Activated T-helper 17 cell treated with anti-CD3 and anti-CD28 coated beads, Interleukin-2, amount 50 U/mL, for 72 hours (primary cell): ENCODE results near the gene ITPR2. TPM values are rescaled to one million over a fixed set of nuclear protein-coding genes. Genes with fewer than 3 reads are reported as not detected.

Experiments used
- ATAC-seq: fragments of 150-1000 bp; cut with Tn5 transposase; replicated peaks from 2 replicates; pipeline ENCODE4 v1.10.0; 2021; ENCODE audit warnings: mild to moderate bottlenecking, moderate library complexity
- H3K27ac Mint-ChIP-seq: one replicate; pipeline ENCODE4 v1.8.0; 2022; ENCODE audit warnings: mixed read lengths
- H3K27me3 Mint-ChIP-seq: one replicate; pipeline ENCODE4 v1.8.0; 2022; ENCODE audit warnings: mixed read lengths
- H3K36me3 Mint-ChIP-seq: one replicate; pipeline ENCODE4 v1.8.0; 2022; ENCODE audit warnings: low read depth, mild to moderate bottlenecking, mixed read lengths
- H3K4me1 Mint-ChIP-seq: one replicate; pipeline ENCODE4 v1.8.0; 2022; ENCODE audit warnings: mixed read lengths
- H3K4me3 Mint-ChIP-seq: one replicate; pipeline ENCODE4 v1.8.0; 2022; ENCODE audit warnings: mild to moderate bottlenecking, mixed read lengths
- H3K9me3 Mint-ChIP-seq: one replicate; pipeline ENCODE4 v1.8.0; 2022; ENCODE audit warnings: mixed read lengths
- total RNA-seq, 2 donors: library from RNA; stranded (reverse); gene quantifications; one replicate each; pipeline ENCODE4 v1.2.3, GENCODE V29; 2022

Gene ITPR2
- total RNA-seq, 2 donors from 2014 or later, result 37.1 to 48.2 TPM

GRCh38 chr12:26571560-26571959 lies 261.4 kb downstream of the ITPR2 start:
- no peaks in the 10 kb centered on the region for H3K27me3 Mint-ChIP-seq
- H3K4me1 Mint-ChIP-seq, result peaks cover 4% of the 10 kb centered on the region
- no peak overlapping the region for H3K27ac Mint-ChIP-seq
- ATAC-seq, result no peak
- peaks cover 55% of the 10 kb centered on the region for H3K36me3 Mint-ChIP-seq
- H3K9me3 Mint-ChIP-seq, result no peaks in the 10 kb centered on the region
- H3K4me3 Mint-ChIP-seq, result no peak overlapping the region

- no peaks in the 10 kb centered on the region for H3K27me3 Mint-ChIP-seq
- H3K27ac Mint-ChIP-seq, result no peak overlapping the region
- no peaks in the 10 kb centered on the region for H3K4me1 Mint-ChIP-seq
- no peak overlapping the region for H3K4me3 Mint-ChIP-seq
- H3K36me3 Mint-ChIP-seq, result peaks cover 27% of the 10 kb centered on the region
- ATAC-seq, result no peak
- H3K9me3 Mint-ChIP-seq, result no peaks in the 10 kb centered on the region
These were observed 265.9 kb downstream of the ITPR2 start for GRCh38 chr12:26567126-26567525.

- no peaks in the 10 kb centered on the region for H3K9me3 Mint-ChIP-seq
- no peaks in the 10 kb centered on the region for H3K4me1 Mint-ChIP-seq
- ATAC-seq, result no peak
- H3K27ac Mint-ChIP-seq, result no peak overlapping the region
- no peaks in the 10 kb centered on the region for H3K27me3 Mint-ChIP-seq
- H3K4me3 Mint-ChIP-seq, result no peak overlapping the region
- peaks cover 28% of the 10 kb centered on the region for H3K36me3 Mint-ChIP-seq
These were observed 266.3 kb downstream of the ITPR2 start for GRCh38 chr12:26566675-26567074.

GRCh38 chr12:26566186-26566585 lies 266.8 kb downstream of the ITPR2 start:
- Mint-ChIP-seq H3K4me3 (no peak overlapping the region), H3K36me3 (peaks cover 28% of the 10 kb centered on the region), H3K27ac (no peak overlapping the region), H3K4me1 (no peaks in the 10 kb centered on the region), H3K9me3 (no peaks in the 10 kb centered on the region), H3K27me3 (no peaks in the 10 kb centered on the region)
- ATAC-seq, result no peak

- Mint-ChIP-seq H3K9me3 (no peaks in the 10 kb centered on the region), H3K27me3 (no peaks in the 10 kb centered on the region), H3K4me1 (no peaks in the 10 kb centered on the region), H3K4me3 (no peak overlapping the region), H3K36me3 (peaks cover 24% of the 10 kb centered on the region), H3K27ac (no peak overlapping the region)
- no peak for ATAC-seq
These were observed 268.6 kb downstream of the ITPR2 start for GRCh38 chr12:26564391-26564790.

GRCh38 chr12:26563552-26563951 lies 269.4 kb downstream of the ITPR2 start:
- no peaks in the 10 kb centered on the region for H3K27me3 Mint-ChIP-seq
- no peak overlapping the region for H3K4me3 Mint-ChIP-seq
- no peak overlapping the region for H3K27ac Mint-ChIP-seq
- H3K9me3 Mint-ChIP-seq, result no peaks in the 10 kb centered on the region
- peaks cover 16% of the 10 kb centered on the region for H3K36me3 Mint-ChIP-seq
- no peaks in the 10 kb centered on the region for H3K4me1 Mint-ChIP-seq
- ATAC-seq, result no peak

GRCh38 chr12:26557326-26557725 lies 275.7 kb downstream of the ITPR2 start:
- H3K9me3 Mint-ChIP-seq, result no peaks in the 10 kb centered on the region
- H3K4me3 Mint-ChIP-seq, result no peak overlapping the region
- H3K27ac Mint-ChIP-seq, result no peak overlapping the region
- no peaks in the 10 kb centered on the region for H3K4me1 Mint-ChIP-seq
- no peak for ATAC-seq
- no peaks in the 10 kb centered on the region for H3K27me3 Mint-ChIP-seq
- peaks cover 33% of the 10 kb centered on the region for H3K36me3 Mint-ChIP-seq

GRCh38 chr12:26556916-26557315 lies 276.1 kb downstream of the ITPR2 start:
- H3K4me3 Mint-ChIP-seq, result no peak overlapping the region
- H3K27ac Mint-ChIP-seq, result no peak overlapping the region
- peaks cover 33% of the 10 kb centered on the region for H3K36me3 Mint-ChIP-seq
- ATAC-seq, result no peak
- H3K27me3 Mint-ChIP-seq, result no peaks in the 10 kb centered on the region
- H3K4me1 Mint-ChIP-seq, result no peaks in the 10 kb centered on the region
- H3K9me3 Mint-ChIP-seq, result no peaks in the 10 kb centered on the region

GRCh38 chr12:26555139-26555538 lies 277.9 kb downstream of the ITPR2 start:
- H3K9me3 Mint-ChIP-seq, result no peaks in the 10 kb centered on the region
- no peak for ATAC-seq
- no peak overlapping the region for H3K27ac Mint-ChIP-seq
- no peaks in the 10 kb centered on the region for H3K27me3 Mint-ChIP-seq
- no peak overlapping the region for H3K4me3 Mint-ChIP-seq
- H3K4me1 Mint-ChIP-seq, result no peaks in the 10 kb centered on the region
- H3K36me3 Mint-ChIP-seq, result peaks cover 41% of the 10 kb centered on the region

GRCh38 chr12:26554332-26554731 lies 278.7 kb downstream of the ITPR2 start:
- Mint-ChIP-seq H3K27me3 (no peaks in the 10 kb centered on the region), H3K4me1 (no peaks in the 10 kb centered on the region), H3K9me3 (no peaks in the 10 kb centered on the region), H3K4me3 (no peak overlapping the region), H3K27ac (no peak overlapping the region), H3K36me3 (peaks cover 42% of the 10 kb centered on the region)
- peak; percentile 79 for ATAC-seq

- H3K27ac Mint-ChIP-seq, result no peak overlapping the region
- no peak for ATAC-seq
- H3K27me3 Mint-ChIP-seq, result no peaks in the 10 kb centered on the region
- no peak overlapping the region for H3K4me3 Mint-ChIP-seq
- H3K36me3 Mint-ChIP-seq, result peaks cover 62% of the 10 kb centered on the region
- no peaks in the 10 kb centered on the region for H3K4me1 Mint-ChIP-seq
- no peaks in the 10 kb centered on the region for H3K9me3 Mint-ChIP-seq
These were observed 281.6 kb downstream of the ITPR2 start for GRCh38 chr12:26551385-26551784.

- H3K36me3 Mint-ChIP-seq, result peaks cover 56% of the 10 kb centered on the region
- H3K9me3 Mint-ChIP-seq, result no peaks in the 10 kb centered on the region
- H3K27ac Mint-ChIP-seq, result no peak overlapping the region
- no peak overlapping the region for H3K4me3 Mint-ChIP-seq
- no peak for ATAC-seq
- no peaks in the 10 kb centered on the region for H3K4me1 Mint-ChIP-seq
- H3K27me3 Mint-ChIP-seq, result no peaks in the 10 kb centered on the region
These were observed 284.8 kb downstream of the ITPR2 start for GRCh38 chr12:26548227-26548626.

GRCh38 chr12:26546535-26547314 lies 286.3 kb downstream of the ITPR2 start:
- Mint-ChIP-seq H3K27me3 (no peaks in the 10 kb centered on the region), H3K9me3 (no peaks in the 10 kb centered on the region), H3K4me1 (no peaks in the 10 kb centered on the region), H3K4me3 (no peak overlapping the region), H3K36me3 (peaks cover 45% of the 10 kb centered on the region), H3K27ac (no peak overlapping the region)
- no peak for ATAC-seq

- ATAC-seq, result no peak
- Mint-ChIP-seq H3K4me1 (peaks cover 6% of the 10 kb centered on the region), H3K27ac (no peak overlapping the region), H3K4me3 (no peak overlapping the region), H3K9me3 (peaks cover 5% of the 10 kb centered on the region), H3K27me3 (no peaks in the 10 kb centered on the region), H3K36me3 (peaks cover 19% of the 10 kb centered on the region)
These were observed 293.9 kb downstream of the ITPR2 start for GRCh38 chr12:26539131-26539530.

- Mint-ChIP-seq H3K9me3 (peaks cover 5% of the 10 kb centered on the region), H3K36me3 (peaks cover 28% of the 10 kb centered on the region), H3K4me3 (no peak overlapping the region), H3K27ac (no peak overlapping the region), H3K4me1 (peaks cover 6% of the 10 kb centered on the region), H3K27me3 (no peaks in the 10 kb centered on the region)
- no peak for ATAC-seq
These were observed 295.3 kb downstream of the ITPR2 start for GRCh38 chr12:26537651-26538050.
